Prostate gland (tissue), 2 donors: ENCODE measurements around the gene SRP68. TPM values are rescaled to one million over a fixed set of nuclear protein-coding genes. Genes with fewer than 3 reads are reported as not detected.

Experiments used
- DNase-seq: peaks from one replicate; pipeline ENCODE4 v3.0.0-alpha.2; 2019; ENCODE audit warnings: low spot score
- H3K27ac ChIP-seq, 2 donors: fragments of 200-600 bp; sonication (generic); 2 replicates each; pipeline ENCODE4 v1.5.1; 2017 to 2019
- H3K27me3 ChIP-seq: fragments of 200-600 bp; sonication (generic); replicated peaks from 2 replicates; pipeline ENCODE4 v1.5.1; 2019; ENCODE audit not compliant: insufficient read depth
- H3K36me3 ChIP-seq, 2 donors: fragments of 200-600 bp; sonication (generic); 1 replicate in 1 of 2; 2 replicates in 1 of 2; pipeline versions ENCODE4 v1.5.1 to v1.8.1; 2017 to 2019
- H3K4me1 ChIP-seq: fragments of 200-600 bp; sonication (generic); replicated peaks from 2 replicates; pipeline ENCODE4 v1.5.1; 2019
- H3K4me3 ChIP-seq, 2 donors: fragments of 200-600 bp; sonication (generic); 2 replicates each; pipeline ENCODE4 v1.5.1; 2017 to 2019
- H3K9me3 ChIP-seq: fragments of 200-600 bp; sonication (generic); 2 replicates; pipeline ENCODE4 v1.5.1; 2017
- POLR2A ChIP-seq: fragments of 450-650 bp; IDR thresholded peaks from one replicate; pipeline ENCODE4 v1.6.1; 2016; ENCODE audit warnings: antibody characterized with exemption, mild to moderate bottlenecking
- POLR2AphosphoS5 ChIP-seq: sonication (generic); formaldehyde crosslinking; IDR thresholded peaks from one replicate; pipeline ENCODE4 v1.6.1; 2017; ENCODE audit warnings: antibody characterized with exemption
- WGBS: methylation state at CpG from one replicate; pipeline ENCODE4 v1.1.5; 2018; 5-methylcytosine and 5-hydroxymethylcytosine counted together
- intact Hi-C: fragments of 100-400 bp; cut with DNase I; formaldehyde crosslinking; loops from one replicate; pipeline ENCODE4 v1.14.2; 2022
- total RNA-seq, 2 donors: library from RNA; depleted of rRNA; stranded (reverse); fragments of >200 nt; gene quantifications; one replicate each; pipeline ENCODE4 v1.1.0, GENCODE V29; 2016
- TF ChIP-seq, protein P1 (sequence below), 4 experiments: fragments of 200-600 bp in 2 of 4; fragments of 450-650 bp in 2 of 4; sonication (generic) in 2 of 4; IDR thresholded peaks; 1 replicate in 3 of 4; 2 replicates in 1 of 4; pipeline ENCODE4 v1.5.1; 2016 to 2019; ENCODE audit warnings: antibody characterized with exemption in 4 of 4, mild to moderate bottlenecking in 2 of 4, moderate library complexity in 2 of 4

SRP68 gene
- total RNA-seq, 2 donors from 2014 or later = 33.5 to 51.2 TPM

DNA sequence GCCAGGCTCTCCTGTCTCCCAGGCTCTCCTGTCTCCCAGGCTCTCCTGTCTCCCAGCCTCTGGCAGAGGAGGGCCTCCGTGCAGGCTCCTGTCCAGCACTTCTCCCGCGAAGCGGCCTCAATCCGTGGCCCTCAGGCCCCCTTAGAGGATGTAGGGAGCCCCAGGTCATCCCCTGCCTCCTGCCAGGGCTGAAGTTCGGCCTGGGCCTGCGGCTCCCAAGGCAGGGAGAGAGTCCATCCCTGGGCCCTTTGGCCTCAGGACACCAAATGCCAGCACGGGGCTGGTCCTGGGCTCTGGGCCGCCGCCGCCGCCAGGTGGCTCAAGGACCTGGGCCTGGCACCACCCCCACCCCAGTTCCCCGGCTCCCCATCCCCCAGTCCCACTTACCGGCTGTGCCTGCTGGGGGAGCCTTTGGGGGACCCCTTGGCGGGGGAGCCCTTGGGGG lies 45.6 kb downstream of the SRP68 start:
- H3K27ac ChIP-seq = peak overlapping the region; percentile 69 to 82
- H3K27me3 ChIP-seq = no peaks in the 10 kb centered on the region
- DNase-seq = peak; percentile 42
- H3K4me1 ChIP-seq = no peaks in the 10 kb centered on the region
- H3K4me3 ChIP-seq = peak overlapping the region; percentile 26 to 37
- WGBS = 76% methylated on average over 10 of the region's 15 CpGs
- no peak for TF ChIP-seq POLR2AphosphoS5
- no peak for TF ChIP-seq POLR2A
- TF ChIP-seq, protein P1, sequence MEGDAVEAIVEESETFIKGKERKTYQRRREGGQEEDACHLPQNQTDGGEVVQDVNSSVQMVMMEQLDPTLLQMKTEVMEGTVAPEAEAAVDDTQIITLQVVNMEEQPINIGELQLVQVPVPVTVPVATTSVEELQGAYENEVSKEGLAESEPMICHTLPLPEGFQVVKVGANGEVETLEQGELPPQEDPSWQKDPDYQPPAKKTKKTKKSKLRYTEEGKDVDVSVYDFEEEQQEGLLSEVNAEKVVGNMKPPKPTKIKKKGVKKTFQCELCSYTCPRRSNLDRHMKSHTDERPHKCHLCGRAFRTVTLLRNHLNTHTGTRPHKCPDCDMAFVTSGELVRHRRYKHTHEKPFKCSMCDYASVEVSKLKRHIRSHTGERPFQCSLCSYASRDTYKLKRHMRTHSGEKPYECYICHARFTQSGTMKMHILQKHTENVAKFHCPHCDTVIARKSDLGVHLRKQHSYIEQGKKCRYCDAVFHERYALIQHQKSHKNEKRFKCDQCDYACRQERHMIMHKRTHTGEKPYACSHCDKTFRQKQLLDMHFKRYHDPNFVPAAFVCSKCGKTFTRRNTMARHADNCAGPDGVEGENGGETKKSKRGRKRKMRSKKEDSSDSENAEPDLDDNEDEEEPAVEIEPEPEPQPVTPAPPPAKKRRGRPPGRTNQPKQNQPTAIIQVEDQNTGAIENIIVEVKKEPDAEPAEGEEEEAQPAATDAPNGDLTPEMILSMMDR (IDR thresholded peaks at IDR 0.05) = peak in 2 of 4 experiments; percentile 37 to 41
- no peaks in the 10 kb centered on the region for H3K36me3 ChIP-seq
- no peaks in the 10 kb centered on the region for H3K9me3 ChIP-seq
- intact Hi-C loops = no loop called here

DNA sequence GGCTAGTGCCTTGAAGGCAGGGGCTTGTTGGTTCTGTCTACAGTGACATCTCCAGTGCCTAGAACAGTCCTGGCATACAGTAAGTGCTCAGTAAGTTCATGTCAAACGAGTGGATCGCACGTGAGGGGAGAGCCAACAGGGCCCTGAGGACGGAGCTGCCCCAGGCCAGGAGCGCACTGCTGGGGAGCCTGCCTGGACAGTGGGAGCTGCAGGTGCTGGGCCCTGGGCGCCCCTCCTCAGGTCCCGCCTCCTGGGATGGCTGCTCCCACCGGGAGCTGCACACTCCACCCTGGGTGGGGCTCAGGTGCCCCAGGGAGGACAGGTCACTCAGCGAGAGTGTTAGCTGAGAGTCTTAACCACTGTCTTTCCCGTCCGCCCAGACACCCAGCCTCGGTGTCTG lies 47.0 kb downstream of the SRP68 start:
- no peak overlapping the region for H3K4me3 ChIP-seq
- intact Hi-C loops = no loop called here

DNA sequence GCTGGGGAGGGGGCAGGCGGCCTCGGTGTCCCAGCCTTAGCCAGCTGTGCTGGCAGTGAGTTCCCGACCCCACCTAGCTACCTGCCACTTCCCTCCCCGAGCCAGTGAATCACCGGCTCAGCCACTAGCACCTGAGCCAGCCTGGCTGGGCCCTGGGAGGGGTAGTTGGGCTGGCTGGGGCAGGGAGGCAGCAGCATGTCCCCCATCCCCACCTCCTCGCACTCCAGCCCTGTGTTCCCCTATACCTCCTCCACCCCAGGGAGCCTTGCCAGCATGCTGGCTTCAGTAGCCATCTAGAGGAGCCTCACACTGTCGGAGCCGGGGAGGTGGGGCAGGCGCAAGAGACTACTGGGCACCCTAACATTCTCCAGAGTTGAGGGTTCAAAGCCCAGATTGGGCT lies 48.0 kb downstream of the SRP68 start:
- no peak for DNase-seq
- Histone ChIP-seq H3K4me1 (no peaks in the 10 kb centered on the region), H3K27me3 (no peaks in the 10 kb centered on the region), H3K9me3 (no peaks in the 10 kb centered on the region), H3K27ac (no peak overlapping the region), H3K4me3 (no peak overlapping the region), H3K36me3 (no peaks in the 10 kb centered on the region)
- no peak for TF ChIP-seq POLR2A
- TF ChIP-seq POLR2AphosphoS5 = no peak
- TF ChIP-seq, protein P1 (IDR thresholded peaks at IDR 0.05) = no peak
- WGBS = 82% methylated on average over 8 of the region's 9 CpGs
- intact Hi-C loops = no loop called here

More for the DNA sequence above, 47.0 kb downstream of the SRP68 start:
- DNase-seq = no peak
- no peak for TF ChIP-seq POLR2A
- TF ChIP-seq POLR2AphosphoS5 = no peak
- Histone ChIP-seq H3K9me3 (no peaks in the 10 kb centered on the region), H3K27ac (no peak overlapping the region), H3K4me1 (no peaks in the 10 kb centered on the region), H3K36me3 (no peaks in the 10 kb centered on the region), H3K27me3 (no peaks in the 10 kb centered on the region)
- 88% methylated on average over 12 of the region's 12 CpGs for WGBS

DNA sequence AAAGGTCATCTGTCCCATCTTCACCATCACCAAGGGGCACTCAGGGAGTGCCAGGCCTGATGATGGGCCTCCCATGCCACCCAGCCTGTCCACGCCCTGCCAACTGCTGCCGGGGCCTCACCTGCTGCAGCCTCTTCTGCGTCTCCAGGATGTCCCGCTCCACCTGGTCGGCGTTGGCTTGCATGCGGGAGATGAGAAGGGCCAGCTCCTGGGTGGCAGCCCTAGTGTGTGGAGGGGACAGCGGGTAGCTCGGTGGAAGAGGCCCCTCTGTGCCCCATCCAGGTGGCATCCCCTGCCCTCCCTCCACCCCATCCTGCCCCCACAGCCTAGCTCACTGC lies 48.4 kb downstream of the SRP68 start:
- intact Hi-C loops = no loop called here
- Histone ChIP-seq H3K27me3 (no peaks in the 10 kb centered on the region), H3K4me1 (no peaks in the 10 kb centered on the region), H3K9me3 (no peaks in the 10 kb centered on the region), H3K36me3 (no peaks in the 10 kb centered on the region), H3K27ac (no peak overlapping the region), H3K4me3 (no peak overlapping the region)
- TF ChIP-seq POLR2A (no peak), POLR2AphosphoS5 (no peak)
- TF ChIP-seq, protein P1 (IDR thresholded peaks at IDR 0.05) = no peak
- 89% methylated on average over 9 of the region's 9 CpGs for WGBS
- no peak for DNase-seq

DNA sequence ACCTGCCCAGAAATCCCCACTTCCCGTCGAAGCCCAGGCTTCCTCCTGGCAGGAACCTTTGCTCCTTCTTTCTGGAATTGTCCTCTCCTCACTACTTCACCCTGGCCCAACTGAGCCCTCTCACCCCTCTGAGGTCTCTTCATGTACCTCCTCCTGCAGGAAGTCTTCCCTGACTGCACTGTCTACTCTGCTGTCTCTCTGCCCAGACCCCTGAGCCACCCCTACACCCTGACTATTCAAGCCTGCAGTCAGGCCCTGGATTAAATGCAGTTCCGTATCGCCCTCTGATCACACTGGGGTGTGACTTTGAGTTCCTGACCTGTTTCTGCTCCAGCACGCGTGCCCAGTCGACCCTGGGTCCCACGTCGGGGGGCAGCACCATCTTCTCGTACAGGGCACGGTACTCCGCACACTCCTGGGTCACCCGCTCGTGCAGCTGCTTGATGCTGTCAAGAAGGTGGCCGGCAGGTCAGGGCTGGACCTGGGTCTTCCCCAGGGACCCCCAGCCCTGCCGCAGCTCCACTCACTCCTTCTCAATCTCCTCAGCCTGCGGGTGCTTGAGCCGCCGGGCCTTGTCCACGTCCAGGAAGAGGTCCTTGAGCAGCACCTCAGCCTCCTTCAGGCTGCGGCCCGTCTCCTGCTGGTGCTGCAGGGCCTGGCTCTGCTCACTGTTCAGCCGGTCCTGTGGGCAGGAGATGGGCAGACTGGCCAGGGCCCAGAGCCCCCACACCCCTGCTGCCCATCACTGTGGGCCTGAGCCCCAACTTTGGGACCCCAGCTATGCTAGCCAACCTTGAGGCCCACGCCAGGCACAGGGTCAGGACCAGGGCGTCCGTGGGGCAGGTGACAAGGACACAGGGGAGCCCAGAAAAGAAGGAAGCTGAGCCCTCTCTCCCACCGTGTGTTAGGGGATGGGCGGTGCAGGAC lies 49.1 kb downstream of the SRP68 start:
- Histone ChIP-seq H3K4me3 (no peak overlapping the region), H3K27ac (no peak overlapping the region), H3K36me3 (no peaks in the 10 kb centered on the region), H3K27me3 (no peaks in the 10 kb centered on the region), H3K9me3 (no peaks in the 10 kb centered on the region), H3K4me1 (no peaks in the 10 kb centered on the region)
- whole genome bisulfite sequencing = 89% methylated on average over 28 of the region's 28 CpGs
- intact Hi-C loops = no loop called here
- TF ChIP-seq POLR2AphosphoS5 (no peak), POLR2A (no peak)
- TF ChIP-seq, protein P1 (IDR thresholded peaks at IDR 0.05) = no peak
- no peak for DNase-seq
